ENCODE data around the gene FOLR1.

Gene FOLR1

GRCh38 chr11:72229925-72230763 is 38.2 kb downstream of the FOLR1 start:
- no peak overlapping the region for H2AFZ ChIP-seq (ENCODE audit: low read depth, low read length)
- TF ChIP-seq EZH2 (IDR thresholded peaks at IDR 0.05; ENCODE audit: borderline replicate concordance, low read depth, low read length, severe bottlenecking) (no peak), CTCF (IDR thresholded peaks at IDR 0.05; ENCODE audit: borderline replicate concordance, extremely low read depth, low read length, poor library complexity, severe bottlenecking) (no peak)
- H3K4me3 ChIP-seq (ENCODE audit: low read depth in 1 of 2, low read length in 2 of 2), result no peak overlapping the region
- H4K20me1 ChIP-seq (ENCODE audit: insufficient read depth, low read length), result peaks cover 30% of the 10 kb centered on the region
- H3K4me1 ChIP-seq (ENCODE audit: insufficient read depth, low read length), result peaks cover 19% of the 10 kb centered on the region
- no peak overlapping the region for H3K27ac ChIP-seq (ENCODE audit: low read length)
- no peaks in the 10 kb centered on the region for H3K9me3 ChIP-seq (ENCODE audit: insufficient read depth, low read length, severe bottlenecking)
- H3K27me3 ChIP-seq (ENCODE audit: insufficient read depth, low read length, poor library complexity), result no peaks in the 10 kb centered on the region
- H3K36me3 ChIP-seq (ENCODE audit: insufficient read depth, low read length), result peaks cover 89% of the 10 kb centered on the region
- ATAC-seq (ENCODE audit: insufficient read depth, low read depth) (no peak), DNase-seq (no peak)
- no peak overlapping the region for H3K9ac ChIP-seq (ENCODE audit: low read depth, low read length)
- peaks cover 23% of the 10 kb centered on the region for H3K79me2 ChIP-seq (ENCODE audit: insufficient read depth, low read length)
- no peak overlapping the region for H3K4me2 ChIP-seq (ENCODE audit: insufficient read depth, low read length)

DNA sequence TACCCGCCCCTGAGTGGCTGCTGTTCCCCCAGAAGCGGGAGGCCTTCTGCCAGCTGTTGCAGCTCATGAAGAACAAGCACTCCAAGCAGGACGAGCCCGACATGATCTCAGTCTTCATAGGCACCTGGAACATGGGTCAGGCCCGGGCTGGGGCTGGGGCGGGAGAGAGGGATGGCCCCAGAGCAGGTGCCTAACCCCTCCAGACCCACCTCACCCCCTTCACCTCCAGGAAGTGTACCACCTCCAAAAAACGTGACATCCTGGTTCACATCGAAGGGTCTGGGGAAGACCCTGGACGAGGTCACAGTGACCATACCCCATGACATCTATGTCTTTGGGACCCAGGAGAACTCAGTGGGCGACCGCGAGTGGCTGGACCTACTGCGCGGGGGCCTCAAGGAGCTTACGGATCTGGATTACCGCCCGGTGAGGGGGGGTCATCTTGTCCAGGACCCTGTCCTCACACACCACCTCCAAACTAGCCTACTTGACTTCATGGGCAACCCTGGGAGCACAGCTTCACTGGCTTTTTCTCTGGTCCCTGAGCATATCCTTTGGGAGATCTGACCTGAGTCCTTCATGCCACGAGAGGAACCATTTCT is 38.9 kb downstream of the FOLR1 start:
- no peak overlapping the region for H3K4me2 ChIP-seq (ENCODE audit: insufficient read depth, low read length)
- peaks cover 96% of the 10 kb centered on the region for H3K36me3 ChIP-seq (ENCODE audit: insufficient read depth, low read length)
- no peaks in the 10 kb centered on the region for H3K9me3 ChIP-seq (ENCODE audit: insufficient read depth, low read length, severe bottlenecking)
- peaks cover 16% of the 10 kb centered on the region for H3K79me2 ChIP-seq (ENCODE audit: insufficient read depth, low read length)
- no peak for DNase-seq
- no peak overlapping the region for H3K4me3 ChIP-seq (ENCODE audit: low read depth in 1 of 2, low read length in 2 of 2)
- TF ChIP-seq CTCF (IDR thresholded peaks at IDR 0.05; ENCODE audit: borderline replicate concordance, extremely low read depth, low read length, poor library complexity, severe bottlenecking), result no peak
- TF ChIP-seq EZH2 (IDR thresholded peaks at IDR 0.05; ENCODE audit: borderline replicate concordance, low read depth, low read length, severe bottlenecking), result no peak
- H3K9ac ChIP-seq (ENCODE audit: low read depth, low read length), result no peak overlapping the region
- H3K27me3 ChIP-seq (ENCODE audit: insufficient read depth, low read length, poor library complexity), result no peaks in the 10 kb centered on the region
- peaks cover 32% of the 10 kb centered on the region for H4K20me1 ChIP-seq (ENCODE audit: insufficient read depth, low read length)
- H3K4me1 ChIP-seq (ENCODE audit: insufficient read depth, low read length), result peaks cover 12% of the 10 kb centered on the region
- H2AFZ ChIP-seq (ENCODE audit: low read depth, low read length), result no peak overlapping the region
- no peak for ATAC-seq (ENCODE audit: insufficient read depth, low read depth)
- no peak overlapping the region for H3K27ac ChIP-seq (ENCODE audit: low read length)

DNA sequence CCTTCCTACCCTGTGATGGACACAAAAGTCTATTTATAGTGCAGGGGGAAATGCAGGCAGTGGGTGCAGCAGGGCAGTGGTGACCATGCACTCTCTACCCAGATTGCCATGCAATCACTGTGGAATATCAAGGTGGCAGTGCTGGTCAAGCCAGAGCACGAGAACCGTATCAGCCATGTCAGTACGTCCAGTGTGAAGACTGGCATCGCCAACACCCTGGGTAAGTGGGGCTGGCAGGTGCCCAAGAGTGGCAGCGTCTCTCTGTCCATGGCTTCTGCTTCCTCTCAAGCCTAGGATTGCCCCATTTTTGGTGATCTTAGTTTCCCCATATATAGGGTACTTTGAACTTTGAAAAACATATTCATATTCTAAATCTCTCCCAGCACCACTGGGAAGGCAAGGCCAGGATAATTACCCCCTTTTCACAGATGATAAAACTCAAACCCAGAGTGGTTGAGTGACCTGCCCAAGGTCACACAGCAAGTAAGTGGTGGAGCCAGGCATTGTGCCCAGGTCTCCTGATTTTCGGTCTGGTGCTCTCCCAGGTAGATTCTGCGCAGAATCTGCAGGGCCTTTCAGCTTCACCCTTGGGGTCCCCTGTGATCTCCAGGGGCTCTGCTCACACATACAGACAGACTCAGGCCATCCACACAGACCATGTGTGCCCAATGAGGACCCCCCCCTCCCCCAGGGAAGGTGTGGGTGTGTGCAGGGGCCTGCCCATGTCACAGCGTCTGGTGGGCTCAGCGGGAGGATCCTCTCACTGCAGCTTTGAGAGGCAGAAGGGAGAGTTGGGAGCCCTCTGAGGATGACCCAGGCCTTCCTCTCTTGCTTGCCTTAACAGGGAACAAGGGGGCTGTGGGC is 39.7 kb downstream of the FOLR1 start:
- peaks cover 100% of the 10 kb centered on the region for H3K36me3 ChIP-seq (ENCODE audit: insufficient read depth, low read length)
- no peaks in the 10 kb centered on the region for H3K27me3 ChIP-seq (ENCODE audit: insufficient read depth, low read length, poor library complexity)
- no peaks in the 10 kb centered on the region for H3K9me3 ChIP-seq (ENCODE audit: insufficient read depth, low read length, severe bottlenecking)
- H3K9ac ChIP-seq (ENCODE audit: low read depth, low read length), result no peak overlapping the region
- no peak overlapping the region for H3K27ac ChIP-seq (ENCODE audit: low read length)
- DNase-seq, result no peak
- peaks cover 4% of the 10 kb centered on the region; the same call in 1 of the 2 replicates for H3K4me1 ChIP-seq (ENCODE audit: insufficient read depth, low read length)
- peaks cover 28% of the 10 kb centered on the region for H4K20me1 ChIP-seq (ENCODE audit: insufficient read depth, low read length)
- no peak overlapping the region for H3K4me2 ChIP-seq (ENCODE audit: insufficient read depth, low read length)
- no peak for ATAC-seq (ENCODE audit: insufficient read depth, low read depth)
- TF ChIP-seq CTCF (IDR thresholded peaks at IDR 0.05; ENCODE audit: borderline replicate concordance, extremely low read depth, low read length, poor library complexity, severe bottlenecking) (no peak), EZH2 (IDR thresholded peaks at IDR 0.05; ENCODE audit: borderline replicate concordance, low read depth, low read length, severe bottlenecking) (no peak)
- H3K4me3 ChIP-seq (ENCODE audit: low read depth in 1 of 2, low read length in 2 of 2), result no peak overlapping the region
- H3K79me2 ChIP-seq (ENCODE audit: insufficient read depth, low read length), result peaks cover 11% of the 10 kb centered on the region
- H2AFZ ChIP-seq (ENCODE audit: low read depth, low read length), result no peak overlapping the region

Data from DND-41 (cell line).